Upper lobe of left lung (tissue), 6 donors: ENCODE data around the gene TMEM89. TPM values are rescaled to one million over a fixed set of nuclear protein-coding genes. Genes with fewer than 3 reads are reported as not detected.
A peak's percentile ranks its signal among the peaks of the same experiment; 100 is the strongest.

Source experiments
- ATAC-seq, 2 donors: fragments of 200-7000 bp; cut with Tn5 transposase; one replicate each; pipeline ENCODE4 v1.9.1; 2022; ENCODE audit warnings: mild to moderate bottlenecking in 2 of 2, moderate library complexity in 2 of 2; ENCODE audit not compliant: low FRiP score in 2 of 2
- DNase-seq, 2 donors: peaks; one replicate each; pipeline ENCODE4 v3.0.0-alpha.2; 2019 to 2020
- H3K27ac ChIP-seq, 4 donors: fragments of 200-600 bp; sonication (generic); one replicate each; pipeline ENCODE4 v1.5.1; 2016 to 2019
- H3K27me3 ChIP-seq, 4 donors: fragments of 200-600 bp; sonication (generic); one replicate each; pipeline ENCODE4 v1.5.1; 2017 to 2019
- H3K36me3 ChIP-seq, 4 donors: fragments of 200-600 bp; sonication (generic); one replicate each; pipeline ENCODE4 v1.5.1; 2016 to 2019
- H3K4me1 ChIP-seq, 4 donors: fragments of 200-600 bp; sonication (generic); one replicate each; pipeline ENCODE4 v1.5.1; 2018 to 2019
- H3K4me3 ChIP-seq, 4 donors: fragments of 200-600 bp; sonication (generic); one replicate each; pipeline ENCODE4 v1.5.1; 2017 to 2019; ENCODE audit warnings: mild to moderate bottlenecking in 2 of 4, moderate library complexity in 1 of 4
- H3K9me3 ChIP-seq, 4 donors: fragments of 200-600 bp; sonication (generic); one replicate each; pipeline ENCODE4 v1.5.1; 2018 to 2019
- EP300 ChIP-seq, 4 donors: sonication (generic); formaldehyde crosslinking; IDR thresholded peaks; one replicate each; pipeline ENCODE4 v1.5.1; 2017; ENCODE audit warnings: antibody characterized with exemption in 4 of 4, control low read depth in 2 of 4
- POLR2A ChIP-seq, 4 donors: fragments of 450-650 bp; IDR thresholded peaks; one replicate each; pipeline ENCODE4 v1.5.1; 2016 to 2017; ENCODE audit warnings: antibody characterized with exemption in 4 of 4, mild to moderate bottlenecking in 2 of 4
- POLR2AphosphoS5 ChIP-seq, 2 donors: sonication (generic); formaldehyde crosslinking; IDR thresholded peaks; one replicate each; pipeline ENCODE4 v1.5.1; 2017; ENCODE audit warnings: antibody characterized with exemption in 2 of 2
- WGBS, 2 donors: methylation state at CpG; one replicate each; pipeline ENCODE4 v1.1.5; 2017 to 2018; 5-methylcytosine and 5-hydroxymethylcytosine counted together
- total RNA-seq, 6 donors: library from RNA; depleted of rRNA in 4 of 6; stranded (reverse); fragments of >200 nt in 4 of 6; gene quantifications; one replicate each; pipeline versions ENCODE4 v1.1.0 to v1.2.1, GENCODE V29; 2016 to 2021
- TF ChIP-seq, protein P1 (sequence below), 6 experiments: fragments of 450-650 bp in 4 of 6; fragments of 200-600 bp in 2 of 6; sonication (generic) in 2 of 6; IDR thresholded peaks; one replicate each; pipeline ENCODE4 v1.5.1; 2016 to 2019; ENCODE audit warnings: antibody characterized with exemption in 6 of 6
- donor health status: DM: no; HTN: no; CAD: no; lungs with moderate emphysema.
- donor health status: DM: no; HTN: yes; CAD: no; lungs with severe emphysema.

The TMEM89 gene
- total RNA-seq, 6 donors from 2014 or later: 0.67 TPM; not detected in 5

DNA sequence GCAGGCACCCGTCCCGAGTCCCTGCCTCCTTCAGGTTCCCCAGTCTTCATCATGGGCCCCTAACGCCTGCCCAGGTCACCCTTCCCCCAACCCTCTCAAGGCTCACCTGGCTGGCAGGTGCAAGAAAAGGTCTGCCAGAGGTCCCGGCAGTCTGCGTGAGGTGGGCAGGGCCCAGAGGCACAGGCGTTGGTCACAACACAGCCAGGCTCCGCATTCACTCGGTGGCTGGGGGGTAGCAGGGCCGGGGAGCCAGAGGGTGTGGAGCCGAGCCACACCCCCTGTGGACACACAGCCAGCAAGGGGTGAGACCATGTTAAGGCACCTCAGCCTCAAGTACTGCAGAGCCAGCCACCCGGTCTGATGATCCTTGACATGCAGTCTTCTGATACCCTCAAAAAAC is 30.2 kb upstream of the TMEM89 start:
- Histone ChIP-seq H3K36me3 (no peaks in the 10 kb centered on the region), H3K4me1 (peaks cover 7 to 16% (median 14%) of the 10 kb centered on the region in 4 donors), H3K4me3 (no peak overlapping the region), H3K27ac (no peak overlapping the region), H3K27me3 (no peaks in the 10 kb centered on the region), H3K9me3 (no peaks in the 10 kb centered on the region)
- peak in 1 of 2 donors; percentile 60 for DNase-seq
- 56 to 84% methylated on average over 1 to 11 of the region's 11 CpGs for WGBS, 2 donors
- TF ChIP-seq POLR2A (IDR thresholded peaks at IDR 0.05) (no peak), EP300 (IDR thresholded peaks at IDR 0.05) (no peak)
- no peak for ATAC-seq

GRCh38 chr3:48650723-48651122 is 29.2 kb upstream of the TMEM89 start:
- Histone ChIP-seq H3K4me1 (peaks cover 5% of the 10 kb centered on the region in 4 donors), H3K9me3 (no peaks in the 10 kb centered on the region), H3K27me3 (no peaks in the 10 kb centered on the region), H3K36me3 (no peaks in the 10 kb centered on the region), H3K4me3 (no peak overlapping the region), H3K27ac (no peak overlapping the region)
- DNase-seq (peak in 1 of 2 donors; percentile 69), ATAC-seq (no peak)
- 85 to 88% methylated on average over 3 to 12 of the region's 12 CpGs for WGBS, 2 donors
- TF ChIP-seq POLR2AphosphoS5 (IDR thresholded peaks at IDR 0.05) (no peak), POLR2A (IDR thresholded peaks at IDR 0.05) (no peak), EP300 (IDR thresholded peaks at IDR 0.05) (no peak)
- TF ChIP-seq, protein P1, sequence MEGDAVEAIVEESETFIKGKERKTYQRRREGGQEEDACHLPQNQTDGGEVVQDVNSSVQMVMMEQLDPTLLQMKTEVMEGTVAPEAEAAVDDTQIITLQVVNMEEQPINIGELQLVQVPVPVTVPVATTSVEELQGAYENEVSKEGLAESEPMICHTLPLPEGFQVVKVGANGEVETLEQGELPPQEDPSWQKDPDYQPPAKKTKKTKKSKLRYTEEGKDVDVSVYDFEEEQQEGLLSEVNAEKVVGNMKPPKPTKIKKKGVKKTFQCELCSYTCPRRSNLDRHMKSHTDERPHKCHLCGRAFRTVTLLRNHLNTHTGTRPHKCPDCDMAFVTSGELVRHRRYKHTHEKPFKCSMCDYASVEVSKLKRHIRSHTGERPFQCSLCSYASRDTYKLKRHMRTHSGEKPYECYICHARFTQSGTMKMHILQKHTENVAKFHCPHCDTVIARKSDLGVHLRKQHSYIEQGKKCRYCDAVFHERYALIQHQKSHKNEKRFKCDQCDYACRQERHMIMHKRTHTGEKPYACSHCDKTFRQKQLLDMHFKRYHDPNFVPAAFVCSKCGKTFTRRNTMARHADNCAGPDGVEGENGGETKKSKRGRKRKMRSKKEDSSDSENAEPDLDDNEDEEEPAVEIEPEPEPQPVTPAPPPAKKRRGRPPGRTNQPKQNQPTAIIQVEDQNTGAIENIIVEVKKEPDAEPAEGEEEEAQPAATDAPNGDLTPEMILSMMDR (IDR thresholded peaks at IDR 0.05): no peak

GRCh38 chr3:48648188-48648850 is 26.8 kb upstream of the TMEM89 start:
- Histone ChIP-seq H3K9me3 (no peaks in the 10 kb centered on the region), H3K4me3 (no peak overlapping the region), H3K36me3 (no peaks in the 10 kb centered on the region), H3K27ac (no peak overlapping the region), H3K27me3 (no peaks in the 10 kb centered on the region), H3K4me1 (no peaks in the 10 kb centered on the region)
- TF ChIP-seq POLR2A (IDR thresholded peaks at IDR 0.05): no peak
- TF ChIP-seq EP300 (IDR thresholded peaks at IDR 0.05): no peak
- no peak for TF ChIP-seq POLR2AphosphoS5 (IDR thresholded peaks at IDR 0.05)
- TF ChIP-seq, protein P1 (IDR thresholded peaks at IDR 0.05): no peak
- ATAC-seq (no peak), DNase-seq (peak in 1 of 2 donors; percentile 77)
- WGBS, 2 donors: 91 to 93% methylated on average over 11 to 13 of the region's 15 CpGs

DNA sequence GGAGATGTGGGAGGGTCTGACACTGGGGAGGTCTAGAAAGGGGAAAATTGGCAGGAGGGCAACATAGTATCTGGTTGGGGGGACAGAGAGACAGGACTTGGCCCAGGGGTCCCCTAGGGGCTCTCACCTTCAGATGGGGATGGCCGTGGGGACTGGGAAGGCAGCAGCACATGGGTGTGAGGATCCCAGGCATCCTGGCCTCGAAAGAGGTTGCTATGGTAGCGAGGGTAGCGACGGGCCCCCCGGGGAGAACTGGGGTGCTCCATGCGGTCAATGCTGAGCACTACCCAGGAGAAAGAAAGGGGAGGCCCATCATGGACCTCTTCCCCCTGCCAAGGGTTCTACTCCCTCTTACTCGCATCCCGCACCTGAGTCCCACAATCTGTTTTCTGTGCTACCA is 26.1 kb upstream of the TMEM89 start:
- Histone ChIP-seq H3K9me3 (no peaks in the 10 kb centered on the region), H3K27ac (no peak overlapping the region), H3K4me1 (no peaks in the 10 kb centered on the region), H3K36me3 (no peaks in the 10 kb centered on the region), H3K27me3 (no peaks in the 10 kb centered on the region), H3K4me3 (no peak overlapping the region)
- ATAC-seq (no peak), DNase-seq (no peak)
- WGBS, 2 donors: 88 to 90% methylated on average over 9 of the region's 9 CpGs
- no peak for TF ChIP-seq EP300 (IDR thresholded peaks at IDR 0.05)

DNA sequence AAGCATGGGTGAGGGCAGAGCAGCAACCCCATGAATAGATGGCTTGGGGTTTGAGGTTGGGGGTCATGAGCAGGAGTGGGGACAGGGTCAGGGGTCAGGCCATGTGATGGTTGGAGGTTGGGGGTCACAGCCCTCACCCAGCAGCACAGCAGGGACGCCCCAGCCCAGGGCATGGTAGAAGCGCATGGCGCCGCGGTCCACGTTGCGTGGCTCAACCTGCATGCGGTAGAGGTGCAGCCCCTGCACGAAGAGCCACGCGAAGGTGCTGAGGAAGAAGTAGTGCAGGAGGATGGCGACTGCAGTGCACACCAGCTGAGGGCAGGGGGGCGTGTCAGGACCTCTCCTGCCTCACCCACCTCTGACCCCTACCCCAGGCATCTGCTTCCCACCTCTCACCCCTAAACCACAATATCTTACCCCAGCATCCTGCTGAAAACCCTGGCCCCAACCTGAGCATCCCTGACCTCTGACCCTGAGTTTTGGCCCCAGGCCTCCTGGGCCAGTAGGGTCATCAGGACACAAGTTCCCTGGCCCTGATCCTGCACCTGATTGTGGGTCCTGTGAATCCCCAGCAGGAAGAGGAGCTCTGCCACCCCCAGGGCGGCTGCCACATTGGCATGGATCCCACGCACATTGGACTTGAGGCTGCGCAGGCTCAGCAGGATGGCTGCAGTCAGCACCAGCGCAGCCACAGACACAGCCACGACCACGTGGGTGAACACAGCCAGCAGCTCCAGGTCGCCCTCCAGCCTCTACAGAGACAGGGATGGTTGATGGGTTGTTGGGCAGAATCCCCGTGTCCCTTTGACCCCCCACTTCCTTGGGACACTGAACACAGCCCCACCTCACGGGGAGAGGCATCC is 23.6 kb upstream of the TMEM89 start:
- no peak overlapping the region for H3K27ac ChIP-seq
- ATAC-seq (no peak), DNase-seq (peak in 1 of 2 donors; percentile 78)
- no peaks in the 10 kb centered on the region for H3K27me3 ChIP-seq
- no peak overlapping the region for H3K4me3 ChIP-seq
- no peaks in the 10 kb centered on the region for H3K4me1 ChIP-seq
- TF ChIP-seq POLR2AphosphoS5 (IDR thresholded peaks at IDR 0.05): no peak
- no peak for TF ChIP-seq EP300 (IDR thresholded peaks at IDR 0.05)
- TF ChIP-seq, protein P1 (IDR thresholded peaks at IDR 0.05): no peak
- no peak for TF ChIP-seq POLR2A (IDR thresholded peaks at IDR 0.05)
- no peaks in the 10 kb centered on the region for H3K36me3 ChIP-seq
- WGBS, 2 donors: 85 to 92% methylated on average over 15 to 20 of the region's 22 CpGs
- H3K9me3 ChIP-seq: no peaks in the 10 kb centered on the region
